Fibroblast of villous mesenchyme (primary cell): ENCODE results near the gene STUB1. TPM values are rescaled to one million over a fixed set of nuclear protein-coding genes. Genes with fewer than 3 reads are reported as not detected.

ENCODE experiments used
- DNase-seq: peaks from one replicate; pipeline ENCODE4 v3.0.0-alpha.2; 2010; ENCODE audit warnings: low read depth
- H3K4me3 ChIP-seq: 2 replicates; pipeline ENCODE4 v1.5.1; 2011; ENCODE audit warnings: low read depth, mild to moderate bottlenecking, low read length
- total RNA-seq: library from RNA; depleted of rRNA; stranded (reverse); fragments of >200 nt; gene quantifications from 2 replicates; pipeline ENCODE4 v1.2.3, GENCODE V29; 2012
- TF ChIP-seq, protein P1 (sequence below): IDR thresholded peaks from 2 replicates; pipeline ENCODE4 v1.5.1; 2012; ENCODE audit warnings: low read depth, mild to moderate bottlenecking, low read length; ENCODE audit not compliant: insufficient read depth

Gene STUB1
- total RNA-seq, result 100 and 113 TPM in 2 replicates

- TF ChIP-seq, protein P1, sequence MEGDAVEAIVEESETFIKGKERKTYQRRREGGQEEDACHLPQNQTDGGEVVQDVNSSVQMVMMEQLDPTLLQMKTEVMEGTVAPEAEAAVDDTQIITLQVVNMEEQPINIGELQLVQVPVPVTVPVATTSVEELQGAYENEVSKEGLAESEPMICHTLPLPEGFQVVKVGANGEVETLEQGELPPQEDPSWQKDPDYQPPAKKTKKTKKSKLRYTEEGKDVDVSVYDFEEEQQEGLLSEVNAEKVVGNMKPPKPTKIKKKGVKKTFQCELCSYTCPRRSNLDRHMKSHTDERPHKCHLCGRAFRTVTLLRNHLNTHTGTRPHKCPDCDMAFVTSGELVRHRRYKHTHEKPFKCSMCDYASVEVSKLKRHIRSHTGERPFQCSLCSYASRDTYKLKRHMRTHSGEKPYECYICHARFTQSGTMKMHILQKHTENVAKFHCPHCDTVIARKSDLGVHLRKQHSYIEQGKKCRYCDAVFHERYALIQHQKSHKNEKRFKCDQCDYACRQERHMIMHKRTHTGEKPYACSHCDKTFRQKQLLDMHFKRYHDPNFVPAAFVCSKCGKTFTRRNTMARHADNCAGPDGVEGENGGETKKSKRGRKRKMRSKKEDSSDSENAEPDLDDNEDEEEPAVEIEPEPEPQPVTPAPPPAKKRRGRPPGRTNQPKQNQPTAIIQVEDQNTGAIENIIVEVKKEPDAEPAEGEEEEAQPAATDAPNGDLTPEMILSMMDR, result no peak
- H3K4me3 ChIP-seq, result peak within 1 kb of the TSS; percentile 79
Observed at GRCh38 chr16:679814-680624, at the start of gene STUB1. STUB1 (plus strand) TSS chr16:680410; CDS start chr16:680526, 116 bp downstream.

DNA sequence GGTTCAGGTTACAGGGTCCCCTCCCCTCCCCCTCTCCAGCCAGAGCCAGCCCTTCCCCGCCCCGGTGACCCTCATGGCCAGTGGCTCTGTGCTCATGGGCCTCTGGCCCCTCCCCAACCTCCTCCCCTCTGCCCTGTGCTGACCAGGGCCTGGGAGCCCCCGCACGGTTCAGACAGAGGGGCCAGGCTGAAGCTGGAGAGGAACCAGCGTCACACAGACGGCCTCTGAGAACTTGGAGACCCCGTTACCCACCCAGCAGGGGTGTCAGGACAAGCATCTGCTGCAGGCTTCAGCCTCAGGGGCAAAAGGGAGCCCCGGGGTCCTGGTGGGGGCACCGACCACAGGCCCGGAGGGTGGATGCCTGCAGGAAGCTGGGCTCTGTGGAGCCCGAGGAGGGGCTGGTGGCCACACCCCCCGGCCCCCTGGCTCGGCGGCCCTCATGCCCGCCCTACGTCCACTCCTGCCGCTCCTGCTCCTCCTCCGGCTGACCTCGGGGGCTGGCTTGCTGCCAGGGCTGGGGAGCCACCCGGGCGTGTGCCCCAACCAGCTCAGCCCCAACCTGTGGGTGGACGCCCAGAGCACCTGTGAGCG is 49.3 kb upstream of the STUB1 start, which contains the start of gene WFIKKN1:
WFIKKN1 (plus strand) TSS at position 171 of the 591 bp plus-strand sequence; CDS start at position 440, 269 bp downstream.
- no peak for DNase-seq
- no peak within 1 kb of the TSS for H3K4me3 ChIP-seq
- TF ChIP-seq, protein P1, result no peak

More at GRCh38 chr16:679814-680624, at the start of gene STUB1:
- DNase-seq, result peak; percentile 93

DNA sequence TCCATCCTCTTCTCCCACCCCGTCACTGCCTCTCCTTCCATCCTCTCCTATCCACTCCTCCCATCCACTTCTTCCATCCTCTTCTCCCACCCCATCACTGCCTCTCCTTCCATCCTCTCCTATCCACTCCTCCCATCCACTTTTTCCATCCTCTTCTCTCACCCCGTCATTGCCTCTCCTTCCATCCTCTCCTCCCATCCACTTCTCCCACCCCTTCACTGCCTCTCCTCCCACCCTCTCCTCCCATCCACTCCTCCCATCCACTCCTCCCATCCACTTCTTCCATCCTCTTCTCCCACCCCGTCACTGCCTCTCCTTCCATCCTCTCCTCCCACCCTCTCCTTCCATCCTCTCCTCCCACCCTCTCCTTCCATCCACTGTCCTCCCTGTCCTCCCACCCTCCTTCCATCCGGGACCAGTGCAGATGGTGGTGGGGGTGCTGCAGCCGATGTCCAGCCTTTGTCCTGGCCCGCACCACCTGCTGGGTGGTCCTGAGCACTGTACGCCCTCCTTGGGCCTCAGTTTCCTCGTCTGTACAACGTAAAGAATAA is 48.3 kb upstream of the STUB1 start:
- H3K4me3 ChIP-seq, result no peak overlapping the region
- TF ChIP-seq, protein P1, result no peak
- DNase-seq, result no peak

- TF ChIP-seq, protein P1, result no peak
- DNase-seq, result no peak
Observed at GRCh38 chr16:632486-633335, 47.5 kb upstream of the STUB1 start.

GRCh38 chr16:633336-634050 is 46.7 kb upstream of the STUB1 start:
- no peak overlapping the region for H3K4me3 ChIP-seq
- DNase-seq, result no peak
- TF ChIP-seq, protein P1, result no peak

More at GRCh38 chr16:632486-633335, 47.5 kb upstream of the STUB1 start:
- no peak overlapping the region for H3K4me3 ChIP-seq
